NCI-H446 (cell line): ENCODE results near the gene PRDM12.
A peak's percentile ranks its signal among the peaks of the same experiment; 100 is the strongest.
"Not testable (repeated sequence)": the region's sequence is repeated elsewhere in the genome, so short reads cannot be mapped to it uniquely, and the experiment has no call there.

Experiments
- DNase-seq, 2 experiments: peaks; one replicate each; lab custom pipeline; 2025; lab: John Stamatoyannopoulos, UW

Gene PRDM12

DNA sequence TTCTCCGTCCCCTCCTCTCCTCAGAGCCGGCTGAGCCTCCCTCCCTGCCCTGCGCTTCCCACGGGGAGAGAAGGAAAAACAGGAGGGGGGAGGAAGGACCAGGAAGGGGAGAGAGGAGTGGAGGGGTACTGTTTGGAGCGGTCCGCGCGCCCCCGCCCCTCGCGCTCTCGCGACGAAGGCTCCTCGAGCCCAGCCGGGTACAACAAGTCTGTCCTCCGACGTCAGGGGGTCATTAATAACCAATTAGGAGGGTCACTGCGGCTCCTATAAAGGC lies 480 bp upstream of the PRDM12 start:
- no peak for DNase-seq

DNA sequence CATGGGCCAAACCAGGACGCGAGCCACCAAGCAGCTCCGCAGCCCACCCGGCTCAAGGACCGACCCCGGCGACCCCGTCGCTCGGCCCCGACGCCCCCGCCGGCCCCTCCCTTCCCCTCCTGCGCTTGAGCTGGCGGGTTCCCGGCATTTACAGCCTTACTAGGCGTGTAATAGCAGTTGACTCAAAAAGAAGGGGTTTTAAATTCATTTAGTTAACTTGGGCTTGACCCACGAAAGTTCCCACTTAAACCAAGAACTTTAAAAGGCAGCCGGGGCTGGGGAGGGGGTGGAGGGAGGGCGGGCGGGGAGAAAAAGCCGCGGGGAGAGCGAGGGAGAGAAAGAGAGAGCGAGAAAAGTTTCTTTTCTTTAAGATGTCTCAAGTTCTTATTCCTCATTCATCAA lies 636 bp downstream of the PRDM12 start:
- no peak for DNase-seq

DNA sequence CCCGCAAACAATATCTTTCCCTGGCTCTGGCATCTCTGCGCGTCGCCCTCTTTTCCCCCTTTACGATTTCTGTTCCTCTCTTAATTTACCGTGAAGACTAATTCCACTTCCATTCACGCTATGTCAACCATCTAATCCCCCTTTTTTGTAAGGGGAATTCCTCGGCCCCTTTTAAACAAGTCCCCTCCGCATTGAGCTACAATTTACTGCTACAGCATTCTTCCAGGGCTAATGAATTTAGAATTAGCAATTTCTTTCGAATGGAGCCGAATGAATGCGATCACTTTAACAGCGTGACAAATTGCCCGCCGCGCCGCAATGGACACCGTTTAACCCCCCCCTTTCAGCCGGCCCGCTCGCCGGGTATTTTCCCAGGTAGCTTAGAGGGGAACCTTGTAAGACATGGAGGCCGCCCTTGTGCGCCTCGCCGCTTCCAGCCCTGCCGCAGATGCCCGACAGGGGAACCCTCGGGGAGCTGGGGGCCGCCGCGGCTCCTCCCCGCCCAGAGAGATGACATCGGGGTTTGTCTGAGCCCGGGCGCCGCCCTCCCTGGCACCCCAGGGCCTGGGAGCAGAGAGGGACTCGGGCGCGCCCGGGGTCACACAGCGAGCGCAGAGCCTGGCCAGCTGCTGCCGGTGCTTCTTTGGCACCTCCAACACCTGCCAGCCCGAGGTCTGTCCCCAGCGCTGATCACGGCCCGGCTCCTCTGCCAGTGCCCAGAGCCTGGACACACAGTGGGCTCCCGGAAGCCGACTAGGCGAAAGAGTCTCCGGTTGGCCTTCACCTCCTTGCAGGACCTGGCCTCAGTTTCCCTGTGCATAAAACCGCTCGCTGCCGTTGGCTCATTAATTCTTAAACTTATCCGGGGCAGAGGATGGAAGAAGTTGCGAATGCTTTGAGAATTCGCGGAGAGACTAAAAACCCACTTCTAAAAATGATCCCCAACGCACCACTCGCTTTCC lies 1.3 kb downstream of the PRDM12 start:
- DNase-seq = no peak

DNA sequence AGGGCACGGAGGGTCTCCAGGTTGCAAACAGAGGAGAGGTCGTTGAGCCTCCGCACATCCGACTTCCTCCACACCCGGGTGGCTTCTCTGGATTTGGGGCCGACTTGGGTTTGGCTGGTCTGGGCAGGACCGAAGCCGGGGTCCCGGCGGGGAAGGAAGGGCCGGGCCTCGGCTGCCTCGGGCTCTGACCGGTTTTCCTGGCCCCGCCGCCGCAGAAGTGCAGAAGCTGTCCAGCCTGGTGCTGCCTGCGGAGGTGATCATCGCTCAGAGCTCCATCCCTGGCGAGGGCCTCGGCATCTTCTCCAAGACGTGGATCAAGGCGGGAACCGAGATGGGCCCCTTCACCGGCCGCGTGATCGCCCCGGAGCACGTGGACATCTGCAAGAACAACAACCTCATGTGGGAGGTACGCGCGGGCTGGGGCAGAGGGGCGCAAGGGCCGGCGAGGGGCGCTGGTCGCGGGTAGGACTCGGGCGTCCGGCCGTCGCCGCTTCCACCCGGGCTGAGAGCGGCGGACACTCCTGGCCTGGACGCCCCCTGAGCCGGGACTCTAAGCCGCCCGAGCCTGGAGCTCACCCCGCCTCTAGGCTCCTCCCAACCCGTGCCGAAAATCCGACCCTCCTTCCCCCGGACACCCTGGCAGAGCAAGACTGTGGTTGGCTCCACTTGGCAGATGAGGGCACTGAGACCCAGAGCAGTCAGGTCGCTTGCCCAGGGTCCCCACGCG lies 2.2 kb downstream of the PRDM12 start:
- no peak for DNase-seq

DNA sequence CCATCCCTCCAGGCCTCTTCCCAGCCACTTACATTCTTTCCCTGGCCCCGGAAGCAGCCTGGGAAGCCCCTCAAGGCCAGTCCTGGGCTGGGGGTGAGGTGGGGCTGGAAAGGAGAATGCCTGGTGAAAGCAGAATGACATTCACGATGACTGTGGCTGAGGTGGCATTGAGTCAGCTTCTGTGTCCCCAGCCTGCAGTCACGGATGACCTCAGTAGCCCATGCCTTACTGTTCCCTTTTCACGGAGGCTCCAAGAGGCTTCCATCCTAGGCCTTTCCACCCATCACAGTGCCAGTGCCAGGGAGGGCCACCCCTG lies 2.7 kb downstream of the PRDM12 start:
- DNase-seq = no peak

DNA sequence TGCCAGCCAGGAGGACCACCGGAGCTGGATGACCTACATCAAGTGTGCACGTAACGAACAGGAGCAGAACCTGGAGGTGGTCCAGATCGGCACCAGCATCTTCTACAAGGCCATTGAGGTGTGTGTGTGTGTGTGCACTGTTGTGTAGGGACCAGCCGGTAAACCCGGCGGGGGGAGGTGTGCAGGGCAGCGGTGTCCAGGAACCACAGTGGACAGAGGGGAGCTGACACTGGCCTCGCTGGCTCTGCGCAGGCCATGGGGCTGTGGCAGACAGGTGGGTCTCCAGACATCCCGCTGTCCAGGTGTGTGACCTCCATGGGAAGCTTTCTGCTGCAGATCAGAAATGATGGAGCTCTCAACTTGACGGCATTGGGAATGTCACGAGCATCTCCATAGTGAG lies 3.8 kb downstream of the PRDM12 start:
- DNase-seq = no peak

DNA sequence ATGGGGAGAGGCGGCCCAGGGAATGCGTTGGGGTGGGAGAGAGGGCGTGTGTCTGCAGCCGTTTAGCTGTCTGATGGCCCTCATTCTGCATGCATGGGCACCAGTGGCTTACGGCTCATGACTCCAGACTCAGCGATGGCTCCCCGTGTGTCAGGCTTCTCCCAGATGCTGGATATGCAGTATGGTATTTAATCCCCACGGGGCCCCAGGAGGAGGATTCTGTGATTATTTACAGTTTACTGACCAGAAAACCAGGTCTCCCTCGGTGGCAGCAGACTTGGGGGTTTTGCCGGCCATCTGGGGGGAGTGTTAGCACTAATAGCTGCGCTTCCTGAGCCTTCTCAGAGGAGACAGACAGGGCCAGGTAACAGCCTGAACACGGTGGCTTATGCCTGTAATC lies 4.3 kb downstream of the PRDM12 start:
- no peak for DNase-seq

DNA sequence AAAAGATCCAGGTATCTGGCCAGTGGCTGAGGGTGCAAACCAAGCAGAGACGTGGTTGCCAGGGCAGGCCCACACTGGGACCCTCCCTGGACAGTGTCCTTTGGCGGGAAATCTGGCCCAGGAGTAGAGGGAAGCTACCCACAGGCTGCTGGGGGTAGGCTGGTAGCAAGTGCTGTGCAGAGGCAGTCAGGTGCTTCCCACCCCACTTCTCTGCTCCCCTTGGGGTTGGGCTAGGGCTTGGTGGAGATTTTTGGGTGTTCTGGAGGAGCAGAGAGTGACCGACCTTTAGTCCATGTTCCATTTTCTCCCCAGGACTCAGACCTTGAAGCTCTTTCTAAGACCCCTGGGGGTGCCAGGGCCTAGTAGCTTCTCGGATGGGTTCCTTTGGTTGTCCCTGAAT lies 5.6 kb downstream of the PRDM12 start:
- DNase-seq = no peak

DNA sequence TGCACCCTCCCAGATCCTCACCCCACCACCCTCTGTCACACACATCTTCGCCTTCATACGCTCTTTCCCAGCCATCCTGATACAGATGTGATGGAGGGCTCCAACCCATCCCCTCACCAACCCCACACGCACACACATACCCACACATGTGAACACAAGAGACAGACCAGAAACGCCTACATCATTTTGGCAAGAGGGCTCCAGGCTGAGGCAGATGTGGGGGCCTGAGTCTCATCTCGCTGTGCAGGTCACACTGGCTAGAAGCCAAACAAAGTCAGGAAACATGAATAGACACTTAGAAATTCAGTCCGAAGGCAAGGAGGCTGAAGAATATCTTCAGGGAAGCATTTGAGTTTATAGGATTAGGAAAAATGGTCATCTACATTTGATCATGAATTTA lies 6.2 kb downstream of the PRDM12 start:
- no peak for DNase-seq

DNA sequence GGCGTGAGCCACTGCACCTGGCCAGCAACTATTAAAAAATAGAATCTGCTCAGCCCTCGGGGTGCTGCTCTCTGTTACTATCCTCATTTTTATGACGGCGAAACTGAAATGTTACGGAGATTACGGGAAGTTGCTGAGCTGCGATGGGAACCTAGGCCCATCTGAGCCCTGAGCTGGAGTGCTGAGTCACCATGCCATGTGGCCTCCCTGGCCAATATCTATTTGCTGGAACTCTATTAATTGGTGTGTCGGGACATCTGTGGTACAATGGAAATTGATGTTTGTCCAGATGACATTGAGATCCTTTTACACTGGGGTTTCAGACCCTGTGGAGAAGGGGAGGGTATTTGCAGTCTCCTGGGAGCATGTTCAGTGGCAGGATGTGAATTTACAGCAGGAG lies 8.1 kb downstream of the PRDM12 start:
- peak in 1 of 2 experiments; percentile 39 for DNase-seq

DNA sequence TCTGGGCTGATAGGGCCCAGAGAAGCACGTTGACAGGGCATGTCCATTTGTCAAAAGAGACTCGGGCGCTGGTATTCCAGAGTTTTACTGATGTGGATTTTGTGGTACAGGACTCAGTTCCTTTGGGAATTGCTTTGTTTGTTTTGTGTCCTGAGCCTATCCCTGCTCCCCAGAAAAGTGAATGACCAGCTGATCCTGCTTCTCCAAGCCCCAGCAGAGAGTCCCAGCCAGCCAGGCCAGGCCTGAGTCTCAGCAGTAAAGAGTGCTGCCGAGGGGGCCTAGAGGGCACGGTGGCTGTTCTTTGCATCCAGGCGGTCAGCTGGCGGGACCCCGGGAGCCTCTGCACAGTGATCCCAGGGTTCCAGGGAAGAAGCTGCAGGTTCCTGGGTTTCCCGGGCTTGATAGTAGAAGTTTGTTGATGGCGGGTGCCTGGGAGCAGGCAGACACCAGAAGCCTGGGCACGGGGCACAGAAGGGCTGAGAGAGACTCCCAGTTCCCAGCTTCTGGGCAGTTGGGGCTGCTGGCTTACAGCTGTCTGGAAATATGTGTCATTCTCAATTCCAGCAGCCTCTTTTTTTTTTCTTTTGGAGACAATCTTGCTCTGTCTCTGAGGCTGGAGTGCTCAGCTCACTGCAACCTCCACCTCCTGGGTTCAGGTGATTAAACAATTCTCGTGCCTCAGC lies 8.7 kb downstream of the PRDM12 start:
- no peak for DNase-seq

DNA sequence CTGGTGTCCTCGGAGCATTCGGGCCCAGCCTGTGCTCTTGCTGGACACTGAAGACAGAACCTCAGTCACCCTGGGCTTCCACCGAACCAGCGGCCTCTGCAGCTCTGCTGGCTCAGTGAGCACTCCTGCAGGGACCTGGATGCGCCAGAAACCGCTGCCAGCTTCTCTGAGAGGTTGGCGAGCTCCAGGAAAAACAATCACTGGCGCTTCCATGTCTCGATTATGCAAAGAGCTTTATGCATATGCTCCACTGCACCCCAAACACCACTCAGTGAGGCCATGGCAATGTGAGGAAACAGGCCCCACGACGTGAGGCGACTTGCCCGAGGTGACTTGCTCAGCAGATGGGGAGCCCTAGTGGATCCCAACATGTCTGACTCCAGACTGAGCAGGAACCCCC lies 11.0 kb downstream of the PRDM12 start:
- peak; percentile 44 to 79 for DNase-seq

DNA sequence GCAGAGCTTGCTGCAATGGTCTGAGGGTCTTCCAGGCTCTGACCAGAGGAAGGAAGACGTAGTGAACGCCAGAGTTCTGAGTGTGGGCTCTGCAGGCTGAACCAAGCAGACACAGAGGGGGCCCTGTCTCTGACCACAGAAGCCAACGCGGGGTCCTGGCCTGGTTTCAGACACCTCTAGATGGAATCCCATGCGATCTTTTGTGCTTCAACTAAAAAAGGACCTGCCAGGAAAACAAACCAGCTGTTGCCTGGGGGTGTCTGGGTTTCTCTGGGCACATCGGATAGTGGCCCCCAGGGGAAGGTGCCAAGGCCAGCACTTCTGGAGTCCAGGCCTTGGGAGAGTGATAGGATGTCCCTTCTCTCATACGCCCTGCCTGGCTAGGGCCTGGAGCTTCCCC lies 12.9 kb downstream of the PRDM12 start:
- DNase-seq = no peak

DNA sequence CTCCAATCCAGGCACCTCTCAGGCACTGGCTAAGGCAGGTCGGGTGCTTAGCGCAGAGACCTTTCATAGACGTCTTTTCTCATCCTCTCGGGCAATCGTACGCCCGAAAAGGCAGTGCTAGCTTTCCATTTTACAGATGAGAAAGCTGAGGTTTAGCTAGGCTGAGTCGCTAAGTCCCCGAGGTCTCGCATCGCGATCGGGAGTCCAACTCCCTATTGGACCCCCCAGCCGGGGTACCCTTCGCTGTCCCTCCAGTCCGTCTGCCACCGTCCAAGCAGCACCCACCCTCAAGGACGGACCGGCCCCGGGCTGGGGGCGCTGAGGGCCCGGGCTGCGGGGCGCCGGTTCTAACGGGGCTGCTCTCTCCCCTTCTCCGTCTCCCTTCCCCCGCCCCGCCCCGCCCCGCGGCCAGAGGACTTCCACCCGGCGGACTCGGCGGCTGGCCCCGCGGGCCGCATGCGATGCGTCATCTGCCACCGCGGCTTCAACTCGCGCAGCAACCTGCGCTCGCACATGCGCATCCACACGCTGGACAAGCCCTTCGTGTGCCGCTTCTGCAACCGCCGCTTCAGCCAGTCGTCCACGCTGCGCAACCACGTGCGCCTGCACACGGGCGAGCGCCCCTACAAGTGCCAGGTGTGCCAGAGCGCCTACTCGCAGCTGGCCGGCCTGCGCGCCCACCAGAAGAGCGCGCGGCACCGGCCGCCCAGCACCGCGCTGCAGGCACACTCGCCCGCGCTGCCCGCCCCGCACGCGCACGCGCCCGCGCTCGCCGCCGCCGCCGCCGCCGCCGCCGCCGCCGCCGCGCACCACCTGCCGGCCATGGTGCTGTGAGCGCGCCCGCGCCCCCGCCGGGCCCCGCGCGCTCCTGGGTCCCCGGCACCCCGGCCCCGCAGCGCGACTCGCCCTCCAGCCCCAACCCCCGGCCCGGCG lies 16.7 kb downstream of the PRDM12 start:
- DNase-seq = peak in 1 of 2 experiments; percentile 27

DNA sequence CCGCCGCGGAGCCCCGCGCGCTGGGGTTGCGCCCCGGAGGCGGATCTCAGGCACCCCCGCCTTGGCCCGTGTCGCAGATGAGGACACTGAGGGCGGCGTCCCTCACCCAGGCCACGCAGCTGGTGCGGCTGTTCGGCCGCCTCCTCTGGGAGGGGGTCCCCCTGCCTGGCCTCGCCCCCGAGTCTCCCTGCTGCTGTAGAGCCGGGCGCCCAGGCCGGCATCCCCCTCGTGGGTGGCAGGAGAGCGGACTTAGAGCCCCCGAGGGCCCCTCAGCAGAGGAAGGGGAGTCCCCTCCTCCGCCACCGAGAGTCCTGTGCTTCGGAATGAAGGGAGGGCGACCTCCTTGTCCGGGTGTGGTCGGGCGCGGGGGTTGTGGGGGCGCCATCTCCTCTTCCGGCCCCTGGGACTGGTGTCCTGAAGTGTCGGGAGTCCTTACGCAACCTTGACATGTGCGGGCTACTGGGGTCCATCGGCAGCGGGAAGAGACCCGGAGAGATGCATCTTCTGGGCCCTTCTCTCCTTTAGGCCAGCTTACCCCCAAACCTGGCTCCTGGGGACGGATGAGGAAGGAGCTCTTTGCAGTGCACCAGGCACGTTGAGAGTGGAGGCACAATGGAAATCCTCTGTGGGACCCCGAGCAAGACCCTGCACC lies 17.5 kb downstream of the PRDM12 start:
- DNase-seq = no peak

DNA sequence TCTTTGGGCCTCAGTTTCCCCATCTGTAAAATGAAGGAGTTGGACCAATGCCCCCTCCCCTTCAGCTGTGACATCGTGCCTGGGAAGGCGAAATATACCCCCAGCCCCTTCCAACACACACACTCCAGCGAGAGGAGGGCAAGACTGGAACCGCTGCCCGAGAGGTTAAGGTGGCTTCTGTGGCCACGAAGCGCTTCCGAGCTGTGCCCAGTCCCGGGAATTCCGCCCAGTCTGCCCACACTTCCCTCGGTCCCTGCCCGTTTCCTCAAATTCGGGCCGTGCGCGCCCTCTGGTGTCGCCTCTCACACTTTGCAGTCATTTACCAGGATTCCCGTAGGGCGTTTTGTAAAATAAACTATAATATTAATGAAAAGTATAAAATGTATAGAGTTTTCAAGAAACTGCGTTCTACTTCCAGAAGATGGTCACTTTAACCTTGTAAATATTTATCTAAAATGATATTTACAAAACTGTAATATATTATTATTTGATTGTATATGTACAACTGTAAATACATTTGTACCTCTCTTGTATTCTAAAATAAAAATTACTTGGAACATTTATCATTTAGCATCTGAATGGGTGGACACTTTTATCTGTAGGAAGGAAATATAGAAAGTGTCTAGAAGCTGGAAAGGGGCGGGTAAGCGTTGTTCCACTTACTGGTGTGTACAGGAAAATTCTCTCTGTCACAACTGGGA lies 18.2 kb downstream of the PRDM12 start:
- DNase-seq = peak; percentile 20 to 74

DNA sequence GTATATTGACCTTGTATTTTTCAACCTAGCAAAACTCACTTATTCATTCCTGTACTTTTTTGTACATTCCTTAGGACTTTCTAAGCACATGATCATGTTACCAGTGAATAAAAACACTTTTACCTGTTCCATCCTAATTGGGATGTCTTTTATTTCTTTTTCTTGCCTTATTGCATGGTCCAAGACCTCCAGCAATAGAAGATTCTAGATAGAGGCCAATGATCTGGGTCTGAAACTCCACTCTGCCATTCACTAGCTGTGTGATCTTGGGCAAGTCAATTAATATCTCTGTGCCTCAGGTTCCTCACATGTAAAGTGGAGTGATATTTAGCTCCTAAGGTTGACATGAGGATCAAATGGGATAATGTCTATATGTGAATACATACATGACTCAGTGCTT lies 20.7 kb downstream of the PRDM12 start:
- DNase-seq = no peak

DNA sequence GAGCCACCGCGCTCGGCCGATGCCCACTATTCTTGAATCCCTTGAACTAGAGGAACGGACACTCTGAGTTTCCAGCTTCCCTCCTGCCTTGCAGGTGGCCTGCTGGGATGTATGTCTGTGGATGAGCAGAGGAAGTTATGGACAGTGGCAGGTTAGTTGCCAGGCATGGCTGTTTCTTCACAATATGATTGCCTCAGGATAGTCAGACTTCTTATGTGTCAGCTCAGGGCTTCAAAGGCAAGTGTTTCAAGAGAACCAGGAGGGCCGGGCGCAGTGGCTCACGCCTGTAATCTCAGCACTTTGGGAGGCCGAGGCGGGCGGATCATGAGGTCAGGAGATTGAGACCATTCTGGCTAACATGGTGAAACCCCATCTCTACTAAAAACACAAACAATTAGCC lies 21.6 kb downstream of the PRDM12 start:
- DNase-seq = not testable (repeated sequence)

DNA sequence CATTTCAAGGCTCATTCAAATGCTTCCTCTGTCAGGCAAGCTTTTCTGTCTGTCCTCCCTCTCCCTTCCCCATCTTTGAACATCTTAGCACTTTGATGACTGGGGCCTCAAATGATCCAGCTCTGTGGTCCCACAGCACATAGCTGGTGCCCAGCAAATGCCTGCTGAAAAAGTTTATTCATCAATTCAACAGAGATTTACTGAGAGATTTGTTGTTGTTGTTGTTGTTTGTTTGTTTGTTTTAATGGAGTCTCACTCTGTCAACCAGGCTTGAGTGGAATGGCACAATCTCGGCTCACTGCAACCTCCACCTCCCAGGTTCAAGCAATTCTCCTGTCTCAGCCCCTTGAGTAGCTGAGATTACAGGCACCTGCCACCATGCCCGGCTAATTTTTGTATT lies 23.2 kb downstream of the PRDM12 start:
- no peak for DNase-seq

DNA sequence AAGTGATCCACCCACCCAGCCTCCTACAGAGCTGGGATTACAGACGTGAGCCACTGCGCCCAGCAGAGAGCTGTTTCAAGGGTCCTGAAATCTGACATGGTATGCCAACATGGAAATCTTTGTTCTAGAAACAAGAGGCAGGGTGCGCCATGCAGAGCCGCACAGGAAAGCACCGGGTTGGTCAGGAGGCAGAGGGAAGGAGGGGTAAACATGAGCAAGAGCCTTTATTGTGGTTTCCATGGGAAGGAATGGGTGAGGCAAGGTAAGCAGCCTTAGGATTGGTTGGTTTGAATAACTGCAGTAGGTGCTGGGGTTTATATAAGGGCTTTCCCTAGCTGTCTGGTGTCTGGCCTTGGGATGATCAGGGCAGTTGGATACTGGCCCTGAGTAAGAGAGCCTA lies 23.7 kb downstream of the PRDM12 start:
- DNase-seq = no peak

DNA sequence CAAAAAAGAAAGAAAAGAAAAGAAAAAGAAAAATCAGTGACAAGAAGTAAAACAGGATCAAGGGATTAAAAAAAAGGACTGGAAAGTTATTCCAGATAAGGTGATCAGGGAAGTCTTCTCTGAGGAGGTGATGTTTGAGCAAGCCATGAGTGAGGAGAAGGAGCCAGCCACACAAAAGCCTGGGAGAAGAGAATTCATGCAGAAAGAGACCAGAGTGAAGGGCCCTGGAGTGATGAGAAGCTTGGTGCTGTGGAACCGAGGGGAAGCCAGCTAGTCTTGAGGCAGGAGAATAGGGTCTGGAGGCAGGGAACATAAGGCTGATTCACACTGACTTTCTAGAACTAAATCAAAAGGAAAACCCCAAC lies 25.2 kb downstream of the PRDM12 start:
- DNase-seq = no peak
